Activated CD8-positive, alpha-beta T cell treated with anti-CD3 and anti-CD28 coated beads for 36 hours (primary cell): ENCODE measurements around the gene JOSD1. TPM values are rescaled to one million over a fixed set of nuclear protein-coding genes. Genes with fewer than 3 reads are reported as not detected.
"Not testable (repeated sequence)": the region's sequence is repeated elsewhere in the genome, so short reads cannot be mapped to it uniquely, and the experiment has no call there.

Source experiments
- ATAC-seq: fragments of 200-7000 bp; cut with Tn5 transposase; one replicate; pipeline ENCODE4 v1.10.0; 2021; ENCODE audit warnings: mild to moderate bottlenecking, moderate library complexity
- CTCF ChIA-PET: fragments of 350-600 bp; sonication (Branson Sonifier 250); formaldehyde crosslinking; loops from one replicate; lab custom pipeline; 2021; ENCODE audit warnings: antibody characterized with exemption; lab: Charles Lee
- POLR2A ChIA-PET: fragments of 350-600 bp; sonication (Branson Sonifier 250); formaldehyde crosslinking; loops from one replicate; lab custom pipeline; 2021; ENCODE audit warnings: antibody characterized with exemption; lab: Charles Lee
- DNase-seq: peaks from one replicate; pipeline ENCODE4 v3.0.0-alpha.2; 2020
- H3K27ac Mint-ChIP-seq: one replicate; pipeline ENCODE4 v1.8.0; 2021; ENCODE audit warnings: mild to moderate bottlenecking, mixed read lengths
- H3K27me3 Mint-ChIP-seq: one replicate; pipeline ENCODE4 v1.8.0; 2021; ENCODE audit warnings: mixed read lengths
- H3K36me3 Mint-ChIP-seq: one replicate; pipeline ENCODE4 v1.8.0; 2021; ENCODE audit warnings: low read depth, mixed read lengths
- H3K4me1 Mint-ChIP-seq: one replicate; pipeline ENCODE4 v1.8.0; 2021; ENCODE audit warnings: low read depth, mixed read lengths
- H3K4me3 Mint-ChIP-seq: one replicate; pipeline ENCODE4 v1.8.0; 2021; ENCODE audit warnings: mild to moderate bottlenecking, moderate library complexity, mixed read lengths
- H3K9me3 Mint-ChIP-seq: one replicate; pipeline ENCODE4 v1.8.0; 2021; ENCODE audit warnings: mixed read lengths
- CTCF ChIP-seq: fragments of 200-600 bp; IDR thresholded peaks from one replicate; pipeline ENCODE4 v1.8.0; 2022; ENCODE audit warnings: antibody characterized with exemption, mild to moderate bottlenecking
- intact Hi-C: fragments of 100-400 bp; cut with micrococcal nuclease; formaldehyde crosslinking; loops from one replicate; pipeline ENCODE4 v1.10.0; 2022
- total RNA-seq, 2 experiments: library from RNA; stranded (reverse); gene quantifications; one replicate each; pipeline ENCODE4 v1.2.3, GENCODE V29; 2021

The JOSD1 gene
- total RNA-seq, 2 experiments from 2014 or later: 84.7 to 88.1 TPM

GRCh38 chr22:38652859-38653258 is 47.9 kb downstream of the JOSD1 start:
- Mint-ChIP-seq H3K27ac (no peak overlapping the region), H3K4me3 (no peak overlapping the region), H3K9me3 (no peaks in the 10 kb centered on the region), H3K36me3 (no peaks in the 10 kb centered on the region), H3K27me3 (no peaks in the 10 kb centered on the region), H3K4me1 (peaks cover 8% of the 10 kb centered on the region)
- intact Hi-C loops: no loop called here
- TF ChIP-seq CTCF: no peak
- no peak for DNase-seq
- ChIA-PET POLR2A (interaction anchor here (0.6 to 0.8 kb wide), 3 partner anchors 11 to 721 kb away, joined by 3 to 4 read pairs (median 3); no protein-coding TSS in a partner anchor), CTCF (no interaction called here)
- ATAC-seq: no peak

GRCh38 chr22:38649841-38650522 is 50.8 kb downstream of the JOSD1 start:
- intact Hi-C loops: no loop called here
- Mint-ChIP-seq H3K27ac (no peak overlapping the region), H3K4me3 (no peak overlapping the region), H3K9me3 (no peaks in the 10 kb centered on the region), H3K36me3 (no peaks in the 10 kb centered on the region), H3K4me1 (no peaks in the 10 kb centered on the region), H3K27me3 (no peaks in the 10 kb centered on the region)
- no peak for TF ChIP-seq CTCF
- no peak for ATAC-seq
- CTCF ChIA-PET: no interaction called here
- POLR2A ChIA-PET: no interaction called here
- no peak for DNase-seq

- Mint-ChIP-seq H3K27ac (no peak overlapping the region), H3K36me3 (no peaks in the 10 kb centered on the region), H3K4me1 (no peaks in the 10 kb centered on the region), H3K4me3 (no peak overlapping the region), H3K9me3 (no peaks in the 10 kb centered on the region), H3K27me3 (peaks cover 2% of the 10 kb centered on the region)
- ChIA-PET CTCF (no interaction called here), POLR2A (no interaction called here)
- intact Hi-C loops: no loop called here
- ATAC-seq: no peak
- no peak for TF ChIP-seq CTCF
- DNase-seq: no peak
These were observed 55.3 kb downstream of the JOSD1 start for GRCh38 chr22:38645430-38645829.

GRCh38 chr22:38644245-38644644 is 56.5 kb downstream of the JOSD1 start:
- H3K4me3 Mint-ChIP-seq, H3K27me3 Mint-ChIP-seq, H3K36me3 Mint-ChIP-seq, CTCF ChIA-PET, POLR2A ChIA-PET, H3K9me3 Mint-ChIP-seq, intact Hi-C loops, H3K4me1 Mint-ChIP-seq, DNase-seq, H3K27ac Mint-ChIP-seq: not testable (repeated sequence)
- ATAC-seq: peak; percentile 42

- intact Hi-C loops: no loop called here
- Mint-ChIP-seq H3K36me3 (no peaks in the 10 kb centered on the region), H3K4me3 (no peak overlapping the region), H3K27me3 (peaks cover 2% of the 10 kb centered on the region), H3K4me1 (no peaks in the 10 kb centered on the region), H3K9me3 (no peaks in the 10 kb centered on the region), H3K27ac (no peak overlapping the region)
- DNase-seq (no peak), ATAC-seq (no peak)
- TF ChIP-seq CTCF: no peak
- POLR2A ChIA-PET: interaction anchor here (1.2 kb wide), 1 partner anchor 12 kb away, joined by 4 read pairs; no protein-coding TSS in a partner anchor
- CTCF ChIA-PET: no interaction called here
These were observed 59.2 kb downstream of the JOSD1 start for GRCh38 chr22:38641476-38642040.
